Neuronal stem cell (in vitro differentiated cells): ENCODE measurements around the gene TRERF1.

ENCODE experiments used
- DNase-seq: peaks from one replicate; pipeline ENCODE4 v3.0.0-alpha.2; 2013; ENCODE audit warnings: low spot score
- H2AFZ ChIP-seq: one replicate; pipeline ENCODE4 v1.6.1; 2013; ENCODE audit warnings: mild to moderate bottlenecking, low read length, inconsistent platforms
- H2AK5ac ChIP-seq: 2 replicates; pipeline ENCODE4 v1.6.1; 2013; ENCODE audit warnings: low read depth, mild to moderate bottlenecking, inconsistent platforms, low read length, moderate library complexity, mixed read lengths
- H2BK120ac ChIP-seq: 2 replicates; pipeline ENCODE4 v1.6.1; 2013; ENCODE audit warnings: low read depth, mild to moderate bottlenecking, inconsistent platforms, low read length, moderate library complexity, mixed read lengths
- H2BK12ac ChIP-seq: one replicate; pipeline ENCODE4 v1.6.1; 2013; ENCODE audit warnings: low read length, inconsistent platforms
- H2BK15ac ChIP-seq: 2 replicates; pipeline ENCODE4 v1.6.1; 2013; ENCODE audit warnings: mild to moderate bottlenecking, low read length, inconsistent platforms, mixed read lengths
- H2BK5ac ChIP-seq: one replicate; pipeline ENCODE4 v1.6.1; 2013; ENCODE audit warnings: inconsistent platforms, mild to moderate bottlenecking, low read length, moderate library complexity
- H3K14ac ChIP-seq: one replicate; pipeline ENCODE4 v1.6.1; 2013; ENCODE audit warnings: low read length, inconsistent platforms
- H3K18ac ChIP-seq: 2 replicates; pipeline ENCODE4 v1.6.1; 2013; ENCODE audit warnings: low read length, inconsistent platforms
- H3K23ac ChIP-seq: 2 replicates; pipeline ENCODE4 v1.6.1; 2013; ENCODE audit warnings: low read depth, mild to moderate bottlenecking, mixed read lengths, low read length, inconsistent platforms; ENCODE audit not compliant: poor library complexity
- H3K27ac ChIP-seq: replicated peaks from 3 replicates; pipeline ENCODE4 v1.5.1; 2013; ENCODE audit warnings: low read length, inconsistent platforms
- H3K27me3 ChIP-seq, 3 experiments: 2 replicates each; pipeline ENCODE4 v1.6.1; 2013; ENCODE audit warnings: low read length in 3 of 3, mild to moderate bottlenecking in 2 of 3, inconsistent platforms in 1 of 3, low read depth in 1 of 3, mixed read lengths in 1 of 3, moderate library complexity in 1 of 3; ENCODE audit not compliant: control insufficient read depth in 3 of 3, insufficient read depth in 3 of 3
- H3K36me3 ChIP-seq, 2 donors: replicated peaks in 1 of 2; 2 replicates each; pipeline ENCODE4 v1.6.1; 2013; ENCODE audit warnings: low read length in 2 of 2; ENCODE audit not compliant: control insufficient read depth in 2 of 2, insufficient read depth in 2 of 2
- H3K4ac ChIP-seq: 2 replicates; pipeline ENCODE4 v1.6.1; 2013; ENCODE audit warnings: inconsistent platforms, mild to moderate bottlenecking, low read length, moderate library complexity
- H3K4me1 ChIP-seq, 2 donors: 1 replicate in 1 of 2; 2 replicates in 1 of 2; pipeline ENCODE4 v1.6.1; 2013; ENCODE audit warnings: low read length in 2 of 2, low read depth in 1 of 2; ENCODE audit not compliant: control insufficient read depth in 2 of 2, insufficient read depth in 1 of 2
- H3K4me2 ChIP-seq: one replicate; pipeline ENCODE4 v1.6.1; 2013; ENCODE audit warnings: mild to moderate bottlenecking, low read length, inconsistent platforms; ENCODE audit not compliant: insufficient read depth, poor library complexity, severe bottlenecking
- H3K4me3 ChIP-seq, 2 donors: 2 replicates each; pipeline ENCODE4 v1.5.1; 2013; ENCODE audit warnings: low read length in 2 of 2, mild to moderate bottlenecking in 2 of 2, inconsistent platforms in 1 of 2, moderate library complexity in 1 of 2
- H3K79me1 ChIP-seq: one replicate; pipeline ENCODE4 v1.6.1; 2013; ENCODE audit warnings: low read depth, mild to moderate bottlenecking, inconsistent platforms, low read length, moderate library complexity
- H3K9ac ChIP-seq: one replicate; pipeline ENCODE4 v1.6.1; 2013; ENCODE audit warnings: mild to moderate bottlenecking, low read depth, low read length, inconsistent platforms; ENCODE audit not compliant: poor library complexity
- H3K9me3 ChIP-seq, 2 donors: replicated peaks in 1 of 2; 2 replicates each; pipeline versions ENCODE3 to v1.6.1; 2013; ENCODE audit warnings: low read length in 2 of 2, mild to moderate bottlenecking in 2 of 2, inconsistent platforms in 1 of 2, low read depth in 1 of 2, mixed read lengths in 1 of 2, moderate library complexity in 1 of 2; ENCODE audit not compliant: control insufficient read depth in 2 of 2, insufficient read depth in 1 of 2
- H4K8ac ChIP-seq: one replicate; pipeline ENCODE4 v1.6.1; 2013; ENCODE audit warnings: low read depth, mild to moderate bottlenecking, inconsistent platforms, low read length, moderate library complexity
- H4K91ac ChIP-seq: one replicate; pipeline ENCODE4 v1.6.1; 2013; ENCODE audit warnings: low read length, low read depth, mild to moderate bottlenecking, inconsistent platforms; ENCODE audit not compliant: poor library complexity
- WGBS, 2 donors: extraction: QIAGEN DNeasy Blood & Tissue Kit; methylation state at CpG; one replicate each; pipeline ENCODE4 v1.1.7; 2013; ENCODE audit warnings: missing lambda C conversion rate in 2 of 2, mixed read lengths in 1 of 2; ENCODE audit not compliant: insufficient read length in 2 of 2, insufficient replicate concordance in 1 of 2; ENCODE audit errors: extremely low coverage in 2 of 2; 5-methylcytosine and 5-hydroxymethylcytosine counted together

Gene TRERF1

GRCh38 chr6:42350911-42351310 lies 100.8 kb downstream of the TRERF1 start:
- peaks cover 0 to 3% of the 10 kb centered on the region in 2 donors for H3K36me3 ChIP-seq
- no peaks in the 10 kb centered on the region for H3K9me3 ChIP-seq
- no CpG with 5 or more reads among the region's 3 CpGs for WGBS, 2 donors
- peaks cover 3% of the 10 kb centered on the region for H3K79me1 ChIP-seq
- no peak overlapping the region for H2BK120ac ChIP-seq
- H3K4me1 ChIP-seq: peaks cover 2 to 3% of the 10 kb centered on the region in 2 donors
- DNase-seq: no peak
- H3K23ac ChIP-seq: no peak overlapping the region
- no peak overlapping the region for H2BK15ac ChIP-seq
- H3K4ac ChIP-seq: no peak overlapping the region
- no peak overlapping the region for H3K4me3 ChIP-seq
- H2AK5ac ChIP-seq: no peak overlapping the region
- H3K9ac ChIP-seq: no peak overlapping the region
- no peak overlapping the region for H2BK12ac ChIP-seq
- no peaks in the 10 kb centered on the region for H3K27me3 ChIP-seq
- no peak overlapping the region for H3K14ac ChIP-seq
- no peak overlapping the region for H3K4me2 ChIP-seq
- no peak overlapping the region for H4K8ac ChIP-seq
- no peak overlapping the region for H4K91ac ChIP-seq
- H2AFZ ChIP-seq: no peak overlapping the region
- no peak overlapping the region for H3K27ac ChIP-seq
- no peak overlapping the region for H3K18ac ChIP-seq
- H2BK5ac ChIP-seq: no peak overlapping the region

GRCh38 chr6:42349753-42350511 lies 101.8 kb downstream of the TRERF1 start:
- H2AFZ ChIP-seq: no peak overlapping the region

GRCh38 chr6:42347456-42347855 lies 104.3 kb downstream of the TRERF1 start:
- H3K18ac ChIP-seq: no peak overlapping the region
- no peak overlapping the region for H3K14ac ChIP-seq

More at GRCh38 chr6:42349753-42350511, 101.8 kb downstream of the TRERF1 start:
- H3K18ac ChIP-seq: no peak overlapping the region
- no peaks in the 10 kb centered on the region for H3K9me3 ChIP-seq
- no peak overlapping the region for H3K4me3 ChIP-seq
- H3K9ac ChIP-seq: no peak overlapping the region
- H2AK5ac ChIP-seq: no peak overlapping the region
- peaks cover 3% of the 10 kb centered on the region for H3K79me1 ChIP-seq
- peaks cover 0 to 3% of the 10 kb centered on the region in 2 donors for H3K36me3 ChIP-seq
- H3K27ac ChIP-seq: no peak overlapping the region
- H3K14ac ChIP-seq: no peak overlapping the region
- no peaks in the 10 kb centered on the region for H3K27me3 ChIP-seq
- H3K4me1 ChIP-seq: peaks cover 2 to 3% of the 10 kb centered on the region in 2 donors
- H4K8ac ChIP-seq: no peak overlapping the region
- no peak overlapping the region for H2BK12ac ChIP-seq
- no peak overlapping the region for H2BK120ac ChIP-seq
- H2BK5ac ChIP-seq: no peak overlapping the region
- no peak overlapping the region for H2BK15ac ChIP-seq
- H3K4ac ChIP-seq: no peak overlapping the region
- H3K23ac ChIP-seq: no peak overlapping the region
- no peak overlapping the region for H3K4me2 ChIP-seq
- no peak overlapping the region for H4K91ac ChIP-seq
- WGBS, 2 donors: no CpG with 5 or more reads among the region's 10 CpGs
- no peak for DNase-seq

GRCh38 chr6:42345696-42346416 lies 105.9 kb downstream of the TRERF1 start:
- H3K23ac ChIP-seq: no peak overlapping the region
- H3K4ac ChIP-seq: no peak overlapping the region
- H3K14ac ChIP-seq: no peak overlapping the region
- H3K4me2 ChIP-seq: no peak overlapping the region
- H3K27ac ChIP-seq: no peak overlapping the region
- H4K8ac ChIP-seq: no peak overlapping the region
- H3K9me3 ChIP-seq: no peaks in the 10 kb centered on the region
- H2AFZ ChIP-seq: no peak overlapping the region
- no peak overlapping the region for H2BK120ac ChIP-seq
- H3K4me3 ChIP-seq: no peak overlapping the region
- peaks cover 3% of the 10 kb centered on the region for H3K79me1 ChIP-seq
- no peak overlapping the region for H2BK5ac ChIP-seq
- H3K27me3 ChIP-seq: no peaks in the 10 kb centered on the region
- peaks cover 0 to 4% of the 10 kb centered on the region in 2 donors for H3K4me1 ChIP-seq
- H3K18ac ChIP-seq: no peak overlapping the region
- WGBS, 2 donors: no CpG with 5 or more reads among the region's 8 CpGs
- no peak overlapping the region for H3K9ac ChIP-seq
- DNase-seq: no peak
- H3K36me3 ChIP-seq: peaks cover 0 to 3% of the 10 kb centered on the region in 2 donors
- H4K91ac ChIP-seq: no peak overlapping the region
- no peak overlapping the region for H2BK12ac ChIP-seq
- H2AK5ac ChIP-seq: no peak overlapping the region
- H2BK15ac ChIP-seq: no peak overlapping the region

More at GRCh38 chr6:42347456-42347855, 104.3 kb downstream of the TRERF1 start:
- Histone ChIP-seq H2BK120ac (no peak overlapping the region), H3K23ac (no peak overlapping the region), H2BK5ac (no peak overlapping the region), H2AFZ (no peak overlapping the region), H4K91ac (no peak overlapping the region), H2BK15ac (no peak overlapping the region), H3K9ac (no peak overlapping the region), H2BK12ac (no peak overlapping the region), H3K4me3 (no peak overlapping the region), H3K4me2 (no peak overlapping the region), H3K27me3 (no peaks in the 10 kb centered on the region), H3K9me3 (no peaks in the 10 kb centered on the region), H3K4ac (no peak overlapping the region), H2AK5ac (no peak overlapping the region), H3K79me1 (peaks cover 3% of the 10 kb centered on the region), H4K8ac (no peak overlapping the region), H3K36me3 (peaks cover 0 to 3% of the 10 kb centered on the region in 2 donors), H3K4me1 (peaks cover 0 to 1% of the 10 kb centered on the region in 2 donors), H3K27ac (no peak overlapping the region)
- WGBS, 2 donors: no CpG with 5 or more reads among the region's 7 CpGs
- DNase-seq: no peak
